Measurements from ENCODE around the gene SLX4. TPM values are rescaled to one million over a fixed set of nuclear protein-coding genes. Genes with fewer than 3 reads are reported as not detected.
A peak's percentile ranks its signal among the peaks of the same experiment; 100 is the strongest.

Gene SLX4
- total RNA-seq, 1 donor from 2014 or later = 14.1 TPM

DNA sequence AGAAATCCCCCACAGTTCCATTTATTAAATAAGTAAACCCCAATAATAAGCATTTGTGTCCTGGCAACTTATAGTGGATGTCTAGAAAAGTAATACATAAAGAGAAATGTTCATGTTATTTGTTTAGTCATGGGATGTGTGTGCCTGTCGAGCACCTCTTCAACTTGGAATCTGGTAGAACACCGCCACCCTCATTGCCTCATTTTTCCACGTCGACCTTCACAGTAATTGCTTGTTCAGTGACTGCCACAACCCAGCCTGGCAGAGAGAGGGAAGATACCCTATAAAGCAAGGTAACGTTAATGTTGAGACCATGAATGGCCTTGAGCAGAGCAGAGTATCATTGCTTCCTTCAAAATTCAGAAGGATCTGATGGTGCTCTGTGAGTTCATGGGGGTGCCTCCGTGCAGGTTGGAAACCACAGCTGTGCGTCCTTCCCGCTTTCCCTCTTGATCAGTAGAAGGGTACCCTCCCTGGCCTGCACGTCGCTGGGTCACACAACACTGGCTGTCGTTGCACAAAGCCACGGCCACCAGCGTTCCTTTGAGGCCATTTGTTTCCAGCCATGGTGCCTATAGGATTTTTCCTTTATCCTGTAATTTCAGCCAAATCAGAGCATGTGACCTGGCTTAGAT is 39.3 kb upstream of the SLX4 start:
- Mint-ChIP-seq H3K27ac (ENCODE audit: unreplicated experiment) (no peak overlapping the region), H3K9me3 (ENCODE audit: unreplicated experiment) (peaks cover 3% of the 10 kb centered on the region), H3K4me3 (ENCODE audit: unreplicated experiment) (no peak overlapping the region), H3K4me1 (ENCODE audit: low read depth, unreplicated experiment) (peaks cover 9% of the 10 kb centered on the region), H3K27me3 (ENCODE audit: unreplicated experiment) (no peaks in the 10 kb centered on the region), H3K36me3 (ENCODE audit: unreplicated experiment) (no peaks in the 10 kb centered on the region)
- TF ChIP-seq CTCF (IDR thresholded peaks at IDR 0.05; ENCODE audit: partially characterized antibody, unreplicated experiment) = no peak
- DNase-seq = no peak

- no peak for TF ChIP-seq CTCF (IDR thresholded peaks at IDR 0.05; ENCODE audit: partially characterized antibody, unreplicated experiment)
- no peak overlapping the region for H3K4me3 Mint-ChIP-seq (ENCODE audit: unreplicated experiment)
- no peak for DNase-seq
- H3K27me3 Mint-ChIP-seq (ENCODE audit: unreplicated experiment) = peaks cover 4% of the 10 kb centered on the region
- peaks cover 5% of the 10 kb centered on the region for H3K9me3 Mint-ChIP-seq (ENCODE audit: unreplicated experiment)
- H3K36me3 Mint-ChIP-seq (ENCODE audit: unreplicated experiment) = no peaks in the 10 kb centered on the region
- peaks cover 19% of the 10 kb centered on the region for H3K4me1 Mint-ChIP-seq (ENCODE audit: low read depth, unreplicated experiment)
- no peak overlapping the region for H3K27ac Mint-ChIP-seq (ENCODE audit: unreplicated experiment)
Measured at GRCh38 chr16:3646348-3646920, 35.0 kb upstream of the SLX4 start.

DNA sequence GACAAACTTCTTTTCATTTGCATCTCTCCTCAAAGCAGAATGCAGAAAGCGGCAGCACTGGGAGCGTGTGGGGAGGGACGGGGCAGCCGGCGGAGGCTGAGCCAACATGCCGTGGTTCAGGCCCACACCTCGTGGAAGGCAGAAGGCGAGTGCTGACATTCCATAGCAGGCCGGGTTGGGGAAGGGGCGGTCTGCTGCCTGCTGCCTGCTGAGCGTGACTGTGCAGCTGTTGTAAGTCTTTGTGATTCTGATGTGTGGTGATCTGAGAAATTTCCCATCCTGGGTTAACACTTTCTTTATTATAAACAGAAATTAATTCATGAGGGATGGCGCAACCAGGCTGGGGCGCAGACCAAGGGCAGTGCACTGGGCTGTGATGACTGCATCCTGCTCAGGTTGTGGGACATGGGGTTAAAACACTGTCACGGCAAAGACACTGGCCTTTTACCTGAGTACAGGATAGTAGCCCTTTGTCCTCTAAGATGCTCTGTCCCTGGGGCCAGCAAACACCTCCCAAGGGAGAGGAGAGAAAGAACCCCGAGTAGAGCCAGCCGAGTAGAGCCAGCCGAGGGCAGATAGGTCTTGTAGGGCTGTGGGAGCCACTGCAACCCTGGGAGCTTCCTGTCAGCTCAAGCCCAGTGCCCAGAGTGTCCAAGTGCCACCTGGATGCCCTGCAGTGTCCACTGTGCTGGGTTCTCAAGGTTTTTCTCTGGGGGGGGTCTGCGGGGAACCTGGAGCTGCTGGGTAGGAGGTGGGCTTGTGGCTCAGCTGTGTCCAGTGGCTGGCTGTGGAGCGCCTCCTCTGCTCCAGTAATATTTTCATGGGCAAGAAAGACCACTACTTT is 34.3 kb upstream of the SLX4 start:
- no peak for TF ChIP-seq CTCF (IDR thresholded peaks at IDR 0.05; ENCODE audit: partially characterized antibody, unreplicated experiment)
- H3K4me3 Mint-ChIP-seq (ENCODE audit: unreplicated experiment) = no peak overlapping the region
- H3K4me1 Mint-ChIP-seq (ENCODE audit: low read depth, unreplicated experiment) = peaks cover 19% of the 10 kb centered on the region
- peaks cover 4% of the 10 kb centered on the region for H3K27me3 Mint-ChIP-seq (ENCODE audit: unreplicated experiment)
- peaks cover 5% of the 10 kb centered on the region for H3K9me3 Mint-ChIP-seq (ENCODE audit: unreplicated experiment)
- no peaks in the 10 kb centered on the region for H3K36me3 Mint-ChIP-seq (ENCODE audit: unreplicated experiment)
- H3K27ac Mint-ChIP-seq (ENCODE audit: unreplicated experiment) = no peak overlapping the region
- peak; percentile 54 for DNase-seq

DNA sequence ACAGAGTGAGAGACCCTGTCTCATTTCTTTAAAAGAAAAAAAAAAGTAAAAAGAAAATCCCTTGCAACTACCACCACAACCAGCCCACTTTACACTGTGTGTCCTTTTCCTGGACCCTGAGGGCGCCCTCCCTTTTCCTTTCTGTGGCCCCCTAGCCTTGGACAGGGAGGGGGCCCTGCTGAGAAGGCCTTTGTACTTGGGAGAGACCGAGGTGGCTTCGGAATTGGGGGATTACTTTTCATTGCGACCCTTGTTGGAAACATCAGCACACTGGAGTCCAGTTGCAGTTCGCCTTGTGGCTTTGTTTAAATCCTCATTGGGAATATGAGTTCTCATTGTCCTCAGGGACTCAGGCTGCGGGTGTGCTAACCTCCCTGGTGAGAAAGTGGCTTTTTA is 33.7 kb upstream of the SLX4 start:
- Mint-ChIP-seq H3K27me3 (ENCODE audit: unreplicated experiment) (peaks cover 4% of the 10 kb centered on the region), H3K36me3 (ENCODE audit: unreplicated experiment) (no peaks in the 10 kb centered on the region), H3K4me1 (ENCODE audit: low read depth, unreplicated experiment) (peaks cover 19% of the 10 kb centered on the region), H3K27ac (ENCODE audit: unreplicated experiment) (no peak overlapping the region), H3K4me3 (ENCODE audit: unreplicated experiment) (no peak overlapping the region), H3K9me3 (ENCODE audit: unreplicated experiment) (peaks cover 5% of the 10 kb centered on the region)
- no peak for TF ChIP-seq CTCF (IDR thresholded peaks at IDR 0.05; ENCODE audit: partially characterized antibody, unreplicated experiment)
- no peak for DNase-seq

Measured in glutamatergic neuron (in vitro differentiated cells).